Measurements from ENCODE around the gene ACP7.

ACP7 gene

DNA sequence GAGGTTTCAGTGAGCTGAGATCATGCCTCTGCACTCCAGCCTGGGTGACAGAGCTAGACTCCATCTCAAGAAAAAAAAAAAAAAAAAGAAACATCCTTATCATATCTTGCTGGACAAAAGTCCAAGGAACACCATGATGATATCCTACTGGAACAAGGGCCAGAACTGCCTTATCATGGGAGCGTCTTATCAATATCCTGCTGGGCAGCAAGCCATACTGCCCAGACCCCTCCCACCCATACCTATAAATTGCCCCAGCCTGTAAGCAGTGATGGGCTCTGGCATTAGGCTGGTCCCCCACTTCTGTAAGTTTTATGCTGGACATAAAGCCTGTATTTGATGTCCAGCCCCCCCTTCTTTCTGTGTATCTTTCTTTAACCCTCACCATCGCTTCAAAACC is 37.1 kb upstream of the ACP7 start:
- Histone ChIP-seq H3K27me3 (ENCODE audit: insufficient read depth, low read length) (no peaks in the 10 kb centered on the region), H2AFZ (ENCODE audit: low read length) (no peak overlapping the region), H4K20me1 (ENCODE audit: insufficient read depth, low read length) (no peaks in the 10 kb centered on the region), H3K79me2 (ENCODE audit: insufficient read depth, low read length) (no peaks in the 10 kb centered on the region), H3K4me3 (ENCODE audit: low read depth, low read length, poor library complexity, severe bottlenecking) (no peak overlapping the region), H3F3A (ENCODE audit: insufficient read depth, low read length) (no peaks in the 10 kb centered on the region), H3K9me2 (ENCODE audit: low read depth, low read length) (no peaks in the 10 kb centered on the region), H3K9me3 (ENCODE audit: low read length) (peaks cover 6% of the 10 kb centered on the region), H3K4me1 (ENCODE audit: insufficient read depth, low read length, severe bottlenecking) (no peaks in the 10 kb centered on the region), H3K9ac (ENCODE audit: low read length) (no peak overlapping the region), H3K27ac (ENCODE audit: low read depth, low read length, poor library complexity, severe bottlenecking) (no peak overlapping the region), H3K4me2 (ENCODE audit: low read length) (no peak overlapping the region), H3K36me3 (ENCODE audit: insufficient read depth, low read length) (no peaks in the 10 kb centered on the region)
- TF ChIP-seq, protein P1, sequence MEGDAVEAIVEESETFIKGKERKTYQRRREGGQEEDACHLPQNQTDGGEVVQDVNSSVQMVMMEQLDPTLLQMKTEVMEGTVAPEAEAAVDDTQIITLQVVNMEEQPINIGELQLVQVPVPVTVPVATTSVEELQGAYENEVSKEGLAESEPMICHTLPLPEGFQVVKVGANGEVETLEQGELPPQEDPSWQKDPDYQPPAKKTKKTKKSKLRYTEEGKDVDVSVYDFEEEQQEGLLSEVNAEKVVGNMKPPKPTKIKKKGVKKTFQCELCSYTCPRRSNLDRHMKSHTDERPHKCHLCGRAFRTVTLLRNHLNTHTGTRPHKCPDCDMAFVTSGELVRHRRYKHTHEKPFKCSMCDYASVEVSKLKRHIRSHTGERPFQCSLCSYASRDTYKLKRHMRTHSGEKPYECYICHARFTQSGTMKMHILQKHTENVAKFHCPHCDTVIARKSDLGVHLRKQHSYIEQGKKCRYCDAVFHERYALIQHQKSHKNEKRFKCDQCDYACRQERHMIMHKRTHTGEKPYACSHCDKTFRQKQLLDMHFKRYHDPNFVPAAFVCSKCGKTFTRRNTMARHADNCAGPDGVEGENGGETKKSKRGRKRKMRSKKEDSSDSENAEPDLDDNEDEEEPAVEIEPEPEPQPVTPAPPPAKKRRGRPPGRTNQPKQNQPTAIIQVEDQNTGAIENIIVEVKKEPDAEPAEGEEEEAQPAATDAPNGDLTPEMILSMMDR (IDR thresholded peaks at IDR 0.05; ENCODE audit: low read length), result no peak
- TF ChIP-seq EZH2 (IDR thresholded peaks at IDR 0.05; ENCODE audit: borderline replicate concordance, low read length), result no peak

DNA sequence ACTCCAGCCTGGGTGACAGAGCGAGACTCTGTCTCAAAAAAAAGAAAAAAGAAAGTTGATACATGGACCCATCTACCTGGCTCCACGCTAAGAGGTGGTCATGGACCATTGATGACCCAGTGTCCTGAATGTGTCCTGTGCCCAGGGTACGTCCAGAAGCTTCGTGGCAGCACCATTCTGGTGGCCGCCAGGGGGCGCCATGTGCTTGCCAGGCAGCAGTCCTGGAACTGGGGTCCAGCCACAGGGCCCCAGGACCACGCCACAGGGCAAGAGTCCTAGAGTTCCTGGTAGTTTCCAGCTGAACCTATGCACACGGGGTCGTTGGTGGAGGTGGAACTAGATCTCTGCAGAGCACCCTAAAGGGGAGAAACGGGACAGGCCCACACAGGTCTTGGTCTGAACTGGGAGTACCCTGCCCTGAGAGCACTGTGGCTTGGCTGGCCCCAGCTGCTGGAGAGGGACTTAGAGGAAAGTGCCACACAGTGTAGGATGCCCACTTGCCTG is 31.9 kb upstream of the ACP7 start:
- Histone ChIP-seq H3K4me1 (ENCODE audit: insufficient read depth, low read length, severe bottlenecking) (no peaks in the 10 kb centered on the region), H3K4me3 (ENCODE audit: low read depth, low read length, poor library complexity, severe bottlenecking) (no peak overlapping the region)
- TF ChIP-seq EZH2 (IDR thresholded peaks at IDR 0.05; ENCODE audit: borderline replicate concordance, low read length), result no peak
- TF ChIP-seq, protein P1 (IDR thresholded peaks at IDR 0.05; ENCODE audit: low read length), result peak; percentile 77

DNA sequence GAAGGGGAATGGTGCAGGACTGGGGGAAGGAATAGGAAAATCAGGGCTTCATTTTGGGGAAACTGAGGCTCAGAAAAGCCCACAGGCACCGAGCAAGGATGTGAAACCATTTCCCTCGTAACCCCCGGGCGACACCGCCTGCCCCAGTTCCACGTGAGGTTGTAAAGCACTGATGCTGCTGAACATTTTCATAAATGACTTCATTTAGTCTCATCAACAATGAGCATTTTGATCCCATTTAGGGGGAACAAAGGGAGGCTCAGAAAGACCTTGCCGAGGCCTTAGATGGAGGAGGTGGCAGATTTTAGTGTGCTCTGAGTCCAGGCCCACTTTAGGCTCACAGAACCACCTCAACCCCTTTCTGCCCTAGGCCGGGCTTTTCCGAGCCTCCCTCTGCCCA is 31.3 kb upstream of the ACP7 start:
- Histone ChIP-seq H3K27me3 (ENCODE audit: insufficient read depth, low read length) (no peaks in the 10 kb centered on the region), H3K9ac (ENCODE audit: low read length) (no peak overlapping the region), H3F3A (ENCODE audit: insufficient read depth, low read length) (no peaks in the 10 kb centered on the region), H4K20me1 (ENCODE audit: insufficient read depth, low read length) (no peaks in the 10 kb centered on the region), H3K9me2 (ENCODE audit: low read depth, low read length) (no peaks in the 10 kb centered on the region), H3K36me3 (ENCODE audit: insufficient read depth, low read length) (no peaks in the 10 kb centered on the region), H3K4me2 (ENCODE audit: low read length) (no peak overlapping the region), H2AFZ (ENCODE audit: low read length) (no peak overlapping the region), H3K4me1 (ENCODE audit: insufficient read depth, low read length, severe bottlenecking) (no peaks in the 10 kb centered on the region), H3K9me3 (ENCODE audit: low read length) (no peaks in the 10 kb centered on the region), H3K27ac (ENCODE audit: low read depth, low read length, poor library complexity, severe bottlenecking) (no peak overlapping the region), H3K79me2 (ENCODE audit: insufficient read depth, low read length) (no peaks in the 10 kb centered on the region), H3K4me3 (ENCODE audit: low read depth, low read length, poor library complexity, severe bottlenecking) (no peak overlapping the region)
- TF ChIP-seq, protein P1 (IDR thresholded peaks at IDR 0.05; ENCODE audit: low read length), result no peak
- no peak for TF ChIP-seq EZH2 (IDR thresholded peaks at IDR 0.05; ENCODE audit: borderline replicate concordance, low read length)

More for the DNA sequence above, 31.9 kb upstream of the ACP7 start:
- Histone ChIP-seq H3K9me3 (ENCODE audit: low read length) (no peaks in the 10 kb centered on the region), H4K20me1 (ENCODE audit: insufficient read depth, low read length) (no peaks in the 10 kb centered on the region), H3K36me3 (ENCODE audit: insufficient read depth, low read length) (no peaks in the 10 kb centered on the region), H2AFZ (ENCODE audit: low read length) (no peak overlapping the region), H3K27ac (ENCODE audit: low read depth, low read length, poor library complexity, severe bottlenecking) (no peak overlapping the region), H3K27me3 (ENCODE audit: insufficient read depth, low read length) (no peaks in the 10 kb centered on the region), H3K4me2 (ENCODE audit: low read length) (no peak overlapping the region), H3K9me2 (ENCODE audit: low read depth, low read length) (no peaks in the 10 kb centered on the region), H3F3A (ENCODE audit: insufficient read depth, low read length) (no peaks in the 10 kb centered on the region), H3K79me2 (ENCODE audit: insufficient read depth, low read length) (no peaks in the 10 kb centered on the region), H3K9ac (ENCODE audit: low read length) (no peak overlapping the region)

All from OCI-LY1 (cell line).